Prostate gland (tissue), 2 donors: ENCODE measurements around the gene SMIM27.

ENCODE experiments used
- POLR2A ChIP-seq: fragments of 450-650 bp; IDR thresholded peaks from one replicate; pipeline ENCODE4 v1.6.1; 2016; ENCODE audit warnings: antibody characterized with exemption, mild to moderate bottlenecking
- POLR2AphosphoS5 ChIP-seq: sonication (generic); formaldehyde crosslinking; IDR thresholded peaks from one replicate; pipeline ENCODE4 v1.6.1; 2017; ENCODE audit warnings: antibody characterized with exemption
- TF ChIP-seq, protein P1 (sequence below), 4 experiments: fragments of 200-600 bp in 2 of 4; fragments of 450-650 bp in 2 of 4; sonication (generic) in 2 of 4; IDR thresholded peaks; 1 replicate in 3 of 4; 2 replicates in 1 of 4; pipeline ENCODE4 v1.5.1; 2016 to 2019; ENCODE audit warnings: antibody characterized with exemption in 4 of 4, mild to moderate bottlenecking in 2 of 4, moderate library complexity in 2 of 4

DNA sequence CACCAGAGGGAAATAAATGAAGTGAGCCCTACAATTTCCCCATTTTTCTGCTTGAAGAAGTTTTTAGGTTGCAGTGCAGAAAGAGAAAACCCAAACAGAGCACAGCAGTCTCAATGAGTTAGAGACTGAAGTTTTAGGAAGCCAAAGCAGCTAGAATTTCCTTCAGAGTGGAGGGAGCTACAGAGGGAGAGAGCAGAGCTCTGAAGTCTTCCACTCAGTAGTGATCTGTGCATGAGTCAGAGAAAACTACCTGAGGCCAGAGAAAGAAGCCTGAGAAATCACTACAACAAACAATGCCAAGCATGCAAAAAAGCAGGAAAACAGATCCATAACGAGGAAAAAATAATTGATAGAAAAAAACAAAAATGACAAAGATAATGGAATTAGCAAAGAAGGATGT, 38.8 kb downstream of the SMIM27 start:
- TF ChIP-seq POLR2A, result no peak
- TF ChIP-seq, protein P1, sequence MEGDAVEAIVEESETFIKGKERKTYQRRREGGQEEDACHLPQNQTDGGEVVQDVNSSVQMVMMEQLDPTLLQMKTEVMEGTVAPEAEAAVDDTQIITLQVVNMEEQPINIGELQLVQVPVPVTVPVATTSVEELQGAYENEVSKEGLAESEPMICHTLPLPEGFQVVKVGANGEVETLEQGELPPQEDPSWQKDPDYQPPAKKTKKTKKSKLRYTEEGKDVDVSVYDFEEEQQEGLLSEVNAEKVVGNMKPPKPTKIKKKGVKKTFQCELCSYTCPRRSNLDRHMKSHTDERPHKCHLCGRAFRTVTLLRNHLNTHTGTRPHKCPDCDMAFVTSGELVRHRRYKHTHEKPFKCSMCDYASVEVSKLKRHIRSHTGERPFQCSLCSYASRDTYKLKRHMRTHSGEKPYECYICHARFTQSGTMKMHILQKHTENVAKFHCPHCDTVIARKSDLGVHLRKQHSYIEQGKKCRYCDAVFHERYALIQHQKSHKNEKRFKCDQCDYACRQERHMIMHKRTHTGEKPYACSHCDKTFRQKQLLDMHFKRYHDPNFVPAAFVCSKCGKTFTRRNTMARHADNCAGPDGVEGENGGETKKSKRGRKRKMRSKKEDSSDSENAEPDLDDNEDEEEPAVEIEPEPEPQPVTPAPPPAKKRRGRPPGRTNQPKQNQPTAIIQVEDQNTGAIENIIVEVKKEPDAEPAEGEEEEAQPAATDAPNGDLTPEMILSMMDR (IDR thresholded peaks at IDR 0.05), result no peak
- no peak for TF ChIP-seq POLR2AphosphoS5
